ENCODE measurements around the gene SFXN3. TPM values are rescaled to one million over a fixed set of nuclear protein-coding genes. Genes with fewer than 3 reads are reported as not detected.

SFXN3 gene
- polyA plus RNA-seq, 3 donors = 21.3 to 152 (median 24.2) TPM

DNA sequence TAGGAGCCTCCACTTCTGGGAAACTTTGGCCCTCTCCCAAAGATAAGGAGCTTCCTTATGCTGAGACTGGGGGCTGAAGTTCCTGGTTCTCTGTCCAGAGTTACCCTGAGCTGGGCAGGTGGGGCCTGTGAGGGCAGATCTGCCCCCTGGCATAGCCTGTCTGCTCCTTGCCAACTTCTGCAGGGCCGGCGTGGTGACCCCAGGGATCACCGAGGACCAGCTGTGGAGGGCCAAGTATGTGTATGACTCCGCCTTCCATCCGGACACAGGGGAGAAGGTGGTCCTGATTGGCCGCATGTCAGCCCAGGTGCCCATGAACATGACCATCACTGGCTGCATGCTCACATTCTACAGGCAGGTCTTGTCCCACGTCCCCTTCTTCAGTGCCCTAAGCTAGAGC lies 4.3 kb downstream of the SFXN3 start:
- Histone ChIP-seq H2AFZ (ENCODE audit: insufficient read depth, low read depth, low read length, poor library complexity, severe bottlenecking) (no peak overlapping the region), H3K4me2 (replicated peaks; ENCODE audit: extremely low read depth, low read length, poor library complexity, severe bottlenecking) (no peak overlapping the region), H3K36me3 (replicated peaks in 1 of 2; ENCODE audit: control insufficient read depth in 1 of 2, insufficient read depth in 2 of 2, low read length in 2 of 2) (peaks cover 51 to 60% of the 10 kb centered on the region in 2 donors), H3K79me2 (ENCODE audit: insufficient read depth, low read length) (peaks cover 7% of the 10 kb centered on the region), H3K4me1 (ENCODE audit: control insufficient read depth in 1 of 2, insufficient read depth in 2 of 2, low read length in 2 of 2) (peaks cover 15 to 29% of the 10 kb centered on the region in 2 donors), H3K27ac (ENCODE audit: low read depth in 1 of 2, low read length in 2 of 2) (no peak overlapping the region), H3K4me3 (replicated peaks in 1 of 3; ENCODE audit: low read depth in 2 of 3, low read length in 3 of 3) (no peak overlapping the region), H4K20me1 (ENCODE audit: insufficient read depth, low read length) (peaks cover 17% of the 10 kb centered on the region), H3K27me3 (ENCODE audit: control insufficient read depth in 2 of 2, insufficient read depth in 2 of 2, low read length in 2 of 2) (no peaks in the 10 kb centered on the region), H3K9ac (ENCODE audit: insufficient read depth, low read length, poor library complexity, severe bottlenecking) (no peak overlapping the region), H3K9me3 (replicated peaks in 1 of 2; ENCODE audit: control insufficient read depth in 1 of 2, insufficient read depth in 1 of 2, low read length in 2 of 2) (no peaks in the 10 kb centered on the region)
- no peak overlapping the region for H3K4me3 Mint-ChIP-seq
- H3K4me1 Mint-ChIP-seq = peaks cover 26% of the 10 kb centered on the region
- no peak overlapping the region for H3K27ac Mint-ChIP-seq
- DNase-seq = no peak
- intact Hi-C loops (cut with micrococcal nuclease) = no loop called here
- 99% methylated on average over 7 of the region's 7 CpGs for WGBS (ENCODE audit: insufficient coverage)
- H3K27me3 Mint-ChIP-seq (ENCODE audit: low read depth in 3 of 3) = peaks cover 1 to 5% (median 4%) of the 10 kb centered on the region in 3 donors
- H3K9me3 Mint-ChIP-seq = peaks cover 0 to 1% (median 0%) of the 10 kb centered on the region in 7 donors
- peaks cover 60 to 63% of the 10 kb centered on the region in 2 donors for H3K36me3 Mint-ChIP-seq
- TF ChIP-seq, protein P1, sequence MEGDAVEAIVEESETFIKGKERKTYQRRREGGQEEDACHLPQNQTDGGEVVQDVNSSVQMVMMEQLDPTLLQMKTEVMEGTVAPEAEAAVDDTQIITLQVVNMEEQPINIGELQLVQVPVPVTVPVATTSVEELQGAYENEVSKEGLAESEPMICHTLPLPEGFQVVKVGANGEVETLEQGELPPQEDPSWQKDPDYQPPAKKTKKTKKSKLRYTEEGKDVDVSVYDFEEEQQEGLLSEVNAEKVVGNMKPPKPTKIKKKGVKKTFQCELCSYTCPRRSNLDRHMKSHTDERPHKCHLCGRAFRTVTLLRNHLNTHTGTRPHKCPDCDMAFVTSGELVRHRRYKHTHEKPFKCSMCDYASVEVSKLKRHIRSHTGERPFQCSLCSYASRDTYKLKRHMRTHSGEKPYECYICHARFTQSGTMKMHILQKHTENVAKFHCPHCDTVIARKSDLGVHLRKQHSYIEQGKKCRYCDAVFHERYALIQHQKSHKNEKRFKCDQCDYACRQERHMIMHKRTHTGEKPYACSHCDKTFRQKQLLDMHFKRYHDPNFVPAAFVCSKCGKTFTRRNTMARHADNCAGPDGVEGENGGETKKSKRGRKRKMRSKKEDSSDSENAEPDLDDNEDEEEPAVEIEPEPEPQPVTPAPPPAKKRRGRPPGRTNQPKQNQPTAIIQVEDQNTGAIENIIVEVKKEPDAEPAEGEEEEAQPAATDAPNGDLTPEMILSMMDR (IDR thresholded peaks at IDR 0.05) = no peak

DNA sequence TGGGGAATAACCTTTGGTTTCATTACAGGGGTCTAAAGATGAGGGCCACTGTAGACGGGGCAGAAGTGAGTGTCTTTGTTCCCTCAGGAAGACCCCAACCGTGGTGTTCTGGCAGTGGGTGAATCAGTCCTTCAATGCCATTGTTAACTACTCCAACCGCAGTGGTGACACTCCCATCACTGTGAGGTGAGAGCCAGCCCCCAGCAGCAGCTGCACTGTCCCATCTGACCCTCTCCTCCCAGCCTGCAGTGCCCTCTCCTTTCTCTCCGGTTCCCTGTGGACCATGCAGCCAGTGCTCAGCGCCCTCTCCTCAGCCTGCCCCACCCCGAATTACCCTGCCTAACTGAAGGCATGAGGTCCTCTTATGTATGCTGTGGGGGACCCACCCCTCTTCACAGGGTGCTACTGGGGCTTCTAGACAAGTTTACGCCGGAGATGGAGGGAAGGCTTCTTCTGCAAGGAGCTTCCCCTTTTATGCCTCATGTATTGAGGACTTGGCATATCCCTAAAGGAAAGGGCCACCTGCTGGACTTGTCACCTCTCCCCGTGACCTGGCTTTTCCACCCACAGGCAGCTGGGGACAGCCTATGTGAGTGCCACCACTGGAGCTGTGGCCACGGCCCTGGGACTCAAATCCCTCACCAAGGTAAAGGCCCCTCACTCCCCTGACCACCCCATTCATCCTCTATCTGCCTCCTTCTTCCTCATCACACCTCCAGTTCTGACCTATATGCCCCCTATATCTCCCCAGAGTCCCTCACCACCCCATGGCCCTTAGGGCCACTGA lies 5.1 kb downstream of the SFXN3 start:
- WGBS (ENCODE audit: insufficient coverage) = 89% methylated on average over 8 of the region's 10 CpGs
- no peak for DNase-seq
- TF ChIP-seq, protein P1 (IDR thresholded peaks at IDR 0.05) = no peak

More for the DNA sequence above, 5.1 kb downstream of the SFXN3 start:
- Mint-ChIP-seq H3K36me3 (peaks cover 61 to 69% of the 10 kb centered on the region in 2 donors), H3K4me3 (no peak overlapping the region), H3K4me1 (peaks cover 23% of the 10 kb centered on the region), H3K9me3 (no peaks in the 10 kb centered on the region), H3K27ac (peak overlapping the region in 1 of 7 donors; percentile 50), H3K27me3 (ENCODE audit: low read depth in 3 of 3) (peaks cover 0 to 4% (median 0%) of the 10 kb centered on the region in 3 donors)
- H3K79me2 ChIP-seq (ENCODE audit: insufficient read depth, low read length) = peaks cover 7% of the 10 kb centered on the region
- H3K9me3 ChIP-seq (replicated peaks in 1 of 2; ENCODE audit: control insufficient read depth in 1 of 2, insufficient read depth in 1 of 2, low read length in 2 of 2) = no peaks in the 10 kb centered on the region
- peaks cover 51 to 61% of the 10 kb centered on the region in 2 donors for H3K36me3 ChIP-seq (replicated peaks in 1 of 2; ENCODE audit: control insufficient read depth in 1 of 2, insufficient read depth in 2 of 2, low read length in 2 of 2)
- H3K9ac ChIP-seq (ENCODE audit: insufficient read depth, low read length, poor library complexity, severe bottlenecking) = no peak overlapping the region
- peaks cover 9 to 21% of the 10 kb centered on the region in 2 donors for H3K4me1 ChIP-seq (ENCODE audit: control insufficient read depth in 1 of 2, insufficient read depth in 2 of 2, low read length in 2 of 2)
- H4K20me1 ChIP-seq (ENCODE audit: insufficient read depth, low read length) = peaks cover 17% of the 10 kb centered on the region
- H3K27ac ChIP-seq (ENCODE audit: low read depth in 1 of 2, low read length in 2 of 2) = no peak overlapping the region
- no peak overlapping the region for H2AFZ ChIP-seq (ENCODE audit: insufficient read depth, low read depth, low read length, poor library complexity, severe bottlenecking)
- H3K4me3 ChIP-seq (replicated peaks in 1 of 3; ENCODE audit: low read depth in 2 of 3, low read length in 3 of 3) = no peak overlapping the region
- H3K27me3 ChIP-seq (ENCODE audit: control insufficient read depth in 2 of 2, insufficient read depth in 2 of 2, low read length in 2 of 2) = no peaks in the 10 kb centered on the region
- no peak overlapping the region for H3K4me2 ChIP-seq (replicated peaks; ENCODE audit: extremely low read depth, low read length, poor library complexity, severe bottlenecking)
- intact Hi-C loops (cut with micrococcal nuclease) = no loop called here
